SW 1271 (cell line): ENCODE measurements around the gene HEPH.
"Not testable (repeated sequence)": the region's sequence is repeated elsewhere in the genome, so short reads cannot be mapped to it uniquely, and the experiment has no call there.

Experiments used
- DNase-seq, 2 experiments: peaks; one replicate each; lab custom pipeline; 2025; lab: John Stamatoyannopoulos, UW

The HEPH gene, protein sequence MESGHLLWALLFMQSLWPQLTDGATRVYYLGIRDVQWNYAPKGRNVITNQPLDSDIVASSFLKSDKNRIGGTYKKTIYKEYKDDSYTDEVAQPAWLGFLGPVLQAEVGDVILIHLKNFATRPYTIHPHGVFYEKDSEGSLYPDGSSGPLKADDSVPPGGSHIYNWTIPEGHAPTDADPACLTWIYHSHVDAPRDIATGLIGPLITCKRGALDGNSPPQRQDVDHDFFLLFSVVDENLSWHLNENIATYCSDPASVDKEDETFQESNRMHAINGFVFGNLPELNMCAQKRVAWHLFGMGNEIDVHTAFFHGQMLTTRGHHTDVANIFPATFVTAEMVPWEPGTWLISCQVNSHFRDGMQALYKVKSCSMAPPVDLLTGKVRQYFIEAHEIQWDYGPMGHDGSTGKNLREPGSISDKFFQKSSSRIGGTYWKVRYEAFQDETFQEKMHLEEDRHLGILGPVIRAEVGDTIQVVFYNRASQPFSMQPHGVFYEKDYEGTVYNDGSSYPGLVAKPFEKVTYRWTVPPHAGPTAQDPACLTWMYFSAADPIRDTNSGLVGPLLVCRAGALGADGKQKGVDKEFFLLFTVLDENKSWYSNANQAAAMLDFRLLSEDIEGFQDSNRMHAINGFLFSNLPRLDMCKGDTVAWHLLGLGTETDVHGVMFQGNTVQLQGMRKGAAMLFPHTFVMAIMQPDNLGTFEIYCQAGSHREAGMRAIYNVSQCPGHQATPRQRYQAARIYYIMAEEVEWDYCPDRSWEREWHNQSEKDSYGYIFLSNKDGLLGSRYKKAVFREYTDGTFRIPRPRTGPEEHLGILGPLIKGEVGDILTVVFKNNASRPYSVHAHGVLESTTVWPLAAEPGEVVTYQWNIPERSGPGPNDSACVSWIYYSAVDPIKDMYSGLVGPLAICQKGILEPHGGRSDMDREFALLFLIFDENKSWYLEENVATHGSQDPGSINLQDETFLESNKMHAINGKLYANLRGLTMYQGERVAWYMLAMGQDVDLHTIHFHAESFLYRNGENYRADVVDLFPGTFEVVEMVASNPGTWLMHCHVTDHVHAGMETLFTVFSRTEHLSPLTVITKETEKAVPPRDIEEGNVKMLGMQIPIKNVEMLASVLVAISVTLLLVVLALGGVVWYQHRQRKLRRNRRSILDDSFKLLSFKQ

GRCh38 chrX:66163849-66164411 is at the start of gene HEPH:
Gene HEPH, plus strand, starts transcription at chrX:66164247. Its CDS starts 6,324 bp downstream, at chrX:66170571.
- DNase-seq = no peak

- not testable (repeated sequence) for DNase-seq
These were observed 45.3 kb upstream of the HEPH start for GRCh38 chrX:66118722-66119121.

GRCh38 chrX:66121354-66121753 is 42.7 kb upstream of the HEPH start:
- DNase-seq = not testable (repeated sequence)

DNA sequence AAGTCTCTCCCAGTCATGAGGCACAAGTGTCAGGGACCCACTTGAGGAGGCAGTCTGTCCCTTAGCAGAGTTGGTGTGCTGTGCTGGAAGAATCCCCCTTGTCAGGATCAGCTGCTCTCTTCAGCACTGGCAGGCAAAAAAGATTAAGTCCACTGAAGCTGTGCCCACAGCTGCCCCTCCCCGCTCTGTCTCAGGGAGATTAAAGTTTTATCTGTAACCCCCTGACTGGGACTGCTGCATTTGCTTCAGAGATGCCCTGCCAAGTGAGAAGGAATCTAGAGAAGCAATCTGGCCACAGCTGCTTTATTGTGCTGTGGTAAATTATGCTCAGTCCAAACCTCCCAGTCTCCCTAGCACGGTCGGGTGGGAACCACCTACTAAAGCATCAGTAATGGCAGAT is 37.4 kb upstream of the HEPH start:
- DNase-seq = no peak

GRCh38 chrX:66130469-66130868 is 33.6 kb upstream of the HEPH start:
- DNase-seq = no peak

DNA sequence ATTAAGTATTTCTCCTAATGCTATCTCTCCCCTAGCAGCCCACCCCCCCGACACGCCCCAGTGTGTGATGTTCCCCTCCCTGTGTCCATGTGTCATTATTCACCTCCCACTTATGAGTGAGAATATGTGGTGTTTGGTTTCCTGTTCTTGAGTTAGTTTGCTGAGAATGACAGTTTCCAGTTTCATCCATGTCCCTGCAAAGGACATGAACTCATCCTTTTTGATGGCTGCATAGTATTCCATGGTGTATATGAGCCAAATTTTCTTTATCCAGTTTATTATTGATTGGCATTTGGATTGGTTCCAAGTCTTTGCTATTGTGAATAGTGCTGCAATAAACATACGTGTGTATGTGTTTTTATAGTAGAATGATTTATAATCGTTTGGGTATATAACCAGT is 28.8 kb upstream of the HEPH start:
- not testable (repeated sequence) for DNase-seq

DNA sequence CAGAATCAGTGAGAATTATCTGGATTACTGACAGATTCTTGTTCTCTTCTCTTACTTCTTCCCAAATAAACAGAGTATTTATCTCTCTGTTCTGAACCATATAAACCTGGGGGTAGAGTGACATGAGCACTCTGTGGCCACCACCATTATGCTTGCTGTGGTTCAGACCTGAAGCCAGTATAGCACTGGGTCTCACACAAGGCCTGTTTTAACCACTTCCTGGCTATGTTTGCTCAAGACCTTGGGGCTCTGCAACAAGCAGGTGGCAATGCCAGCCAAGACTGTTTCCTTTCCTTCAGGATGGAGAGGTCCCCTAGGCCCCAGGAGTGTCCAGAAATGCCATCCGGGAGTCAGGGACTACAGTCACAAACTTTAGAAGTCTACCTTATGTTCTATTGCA is 21.7 kb upstream of the HEPH start:
- no peak for DNase-seq

DNA sequence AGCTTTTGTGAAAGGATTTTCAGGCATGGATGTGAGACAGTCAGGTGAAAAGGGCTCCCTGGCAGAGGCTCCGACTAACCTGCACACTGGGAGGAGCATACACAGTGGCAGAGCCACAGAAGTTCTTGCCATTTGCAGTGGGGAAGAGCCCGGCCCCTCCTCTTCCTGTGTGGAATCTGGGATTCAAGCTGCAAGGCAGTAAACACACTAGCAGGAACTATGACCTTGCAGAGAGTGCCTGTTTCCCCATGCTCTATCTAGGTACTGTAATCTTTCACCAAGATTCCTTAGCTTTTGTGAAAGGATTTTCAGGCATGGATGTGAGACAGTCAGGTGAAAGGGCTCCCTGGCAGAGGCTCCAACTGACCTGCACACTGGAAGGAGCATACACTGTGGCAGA is 19.8 kb upstream of the HEPH start:
- DNase-seq = no peak

DNA sequence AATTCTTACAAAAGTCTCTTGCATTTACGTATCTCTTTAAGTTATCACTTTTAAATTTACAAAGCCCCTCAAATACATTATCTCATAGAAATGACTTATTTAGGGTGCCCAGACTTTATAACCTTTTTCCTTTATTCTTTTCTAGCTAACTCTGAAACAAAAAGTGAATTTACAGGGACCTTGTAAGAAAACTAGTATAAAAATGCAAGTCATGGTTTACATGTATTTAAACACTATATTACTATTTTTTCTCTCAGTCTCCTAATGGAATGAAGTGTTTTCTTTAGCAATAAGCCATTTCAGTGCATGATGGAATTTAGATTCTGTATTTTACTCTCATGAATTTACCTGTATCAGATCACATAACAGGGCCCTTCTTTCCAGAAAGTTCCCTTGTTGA is 14.5 kb upstream of the HEPH start:
- no peak for DNase-seq

- DNase-seq = no peak
These were observed 13.9 kb upstream of the HEPH start for GRCh38 chrX:66150163-66150562.

GRCh38 chrX:66162331-66162822 is 1.7 kb upstream of the HEPH start:
- no peak for DNase-seq

DNA sequence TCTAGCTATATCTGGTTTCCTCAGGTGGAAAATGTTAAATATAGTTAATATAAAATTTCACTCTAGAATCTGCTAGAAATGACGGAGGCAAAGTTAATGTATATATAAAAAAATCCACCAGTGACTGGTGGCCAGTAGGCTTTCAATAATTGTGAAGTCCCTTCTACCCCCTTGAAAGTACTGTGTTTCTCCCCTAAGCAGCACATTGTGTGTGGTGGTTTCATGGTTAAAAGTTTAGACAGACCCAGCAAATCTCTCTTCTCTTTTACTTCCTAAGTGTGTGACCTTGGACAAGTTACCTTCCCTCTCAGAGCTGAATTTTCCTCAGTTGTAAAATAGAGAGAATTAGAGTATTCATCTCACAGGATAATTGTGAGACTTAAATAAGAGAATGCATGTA is 600 bp upstream of the HEPH start:
- no peak for DNase-seq

- DNase-seq = no peak
These were observed 423 bp downstream of the HEPH start for GRCh38 chrX:66164470-66164869.

DNA sequence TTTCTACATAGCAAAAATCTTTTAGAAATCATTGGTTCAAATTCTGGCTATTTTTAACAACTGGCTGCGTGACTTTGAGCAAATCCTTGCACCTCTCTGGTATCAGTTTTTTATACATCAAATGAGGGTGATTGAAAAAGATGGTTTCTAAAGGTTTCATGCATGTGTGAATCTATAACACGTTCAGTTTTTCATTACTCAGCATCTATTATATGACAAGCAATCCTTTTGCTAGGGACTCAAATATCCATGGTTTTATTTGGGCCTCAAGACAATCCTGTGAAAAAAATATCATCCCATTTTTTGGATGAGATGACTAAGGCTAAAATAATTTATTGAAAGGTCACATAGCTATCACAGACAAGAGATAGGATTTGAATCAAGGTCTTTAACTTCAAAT is 884 bp downstream of the HEPH start:
- no peak for DNase-seq

- DNase-seq = no peak
These were observed 2.6 kb downstream of the HEPH start for GRCh38 chrX:66166671-66167070.

DNA sequence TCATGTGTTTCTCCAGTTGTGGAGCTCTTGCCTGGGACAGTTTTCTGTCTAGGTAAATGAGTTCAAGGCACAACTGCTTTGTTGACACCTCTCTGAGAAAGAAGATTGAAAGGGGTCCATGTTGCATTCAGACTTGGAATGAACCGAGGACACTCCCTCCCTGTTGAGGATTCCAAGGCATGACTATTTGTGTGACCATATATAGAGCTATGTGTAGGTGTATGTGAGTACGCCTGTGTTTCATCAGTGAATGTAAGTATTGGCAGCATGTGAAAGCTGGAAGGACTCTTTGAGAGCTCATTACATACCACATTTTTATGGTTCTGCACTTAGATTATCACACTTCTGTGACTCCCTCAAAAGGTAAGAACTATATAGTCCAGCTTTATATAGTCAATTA is 3.4 kb downstream of the HEPH start:
- no peak for DNase-seq

DNA sequence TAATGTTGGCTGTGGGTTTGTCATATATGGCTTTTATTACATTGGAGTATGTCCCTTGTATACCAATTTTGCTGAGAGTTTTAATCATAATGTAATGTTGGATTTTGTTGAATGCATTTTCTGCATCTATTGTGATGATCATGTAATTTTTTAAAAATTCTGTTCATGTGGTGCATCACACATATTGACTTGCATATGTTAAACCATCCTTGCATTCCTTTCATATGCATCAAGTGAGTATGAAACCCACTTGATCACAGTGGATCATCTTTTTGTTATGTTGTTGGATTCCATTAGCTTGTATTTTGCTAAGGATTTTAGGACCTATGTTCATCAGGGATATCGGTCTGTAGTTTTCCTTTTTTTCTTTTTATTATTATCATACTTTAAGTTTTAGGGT is 12.1 kb downstream of the HEPH start:
- no peak for DNase-seq

GRCh38 chrX:66191563-66191962 is 27.5 kb downstream of the HEPH start:
- no peak for DNase-seq

- no peak for DNase-seq
These were observed 29.8 kb downstream of the HEPH start for GRCh38 chrX:66193821-66194220.

- no peak for DNase-seq
These were observed 36.1 kb downstream of the HEPH start for GRCh38 chrX:66200050-66200664.
